Activated naive CD4-positive, alpha-beta T cell treated with Interleukin-2 at 50 U/mL for 16 hours (primary cell): Measurements from ENCODE around the gene KSR1.
"Not testable (repeated sequence)": the region's sequence is repeated elsewhere in the genome, so short reads cannot be mapped to it uniquely, and the experiment has no call there.

ENCODE experiments used
- DNase-seq: peaks from one replicate; pipeline ENCODE4 v3.0.0-alpha.2; 2020

Gene KSR1

GRCh38 chr17:27427166-27427862 is 28.9 kb upstream of the KSR1 start:
- DNase-seq, result not testable (repeated sequence)

- DNase-seq, result no peak
Observed at GRCh38 chr17:27428781-27429505, 27.3 kb upstream of the KSR1 start.

GRCh38 chr17:27429666-27430382 is 26.4 kb upstream of the KSR1 start:
- no peak for DNase-seq

- DNase-seq, result no peak
Observed at GRCh38 chr17:27430383-27430840, 25.8 kb upstream of the KSR1 start.

GRCh38 chr17:27430882-27431491 is 25.3 kb upstream of the KSR1 start:
- peak; percentile 8 for DNase-seq

GRCh38 chr17:27433521-27433920 is 22.7 kb upstream of the KSR1 start:
- no peak for DNase-seq

GRCh38 chr17:27435431-27436070 is 20.7 kb upstream of the KSR1 start:
- not testable (repeated sequence) for DNase-seq

- DNase-seq, result no peak
Observed at GRCh38 chr17:27438348-27438998, 17.8 kb upstream of the KSR1 start.

GRCh38 chr17:27439342-27439741 is 16.9 kb upstream of the KSR1 start:
- no peak for DNase-seq

GRCh38 chr17:27442702-27443101 is 13.5 kb upstream of the KSR1 start:
- DNase-seq, result no peak

- DNase-seq, result no peak
Observed at GRCh38 chr17:27443491-27443890, 12.8 kb upstream of the KSR1 start.

- no peak for DNase-seq
Observed at GRCh38 chr17:27445971-27446370, 10.3 kb upstream of the KSR1 start.

- no peak for DNase-seq
Observed at GRCh38 chr17:27446569-27447301, 9.5 kb upstream of the KSR1 start.

- DNase-seq, result not testable (repeated sequence)
Observed at GRCh38 chr17:27448534-27448933, 7.7 kb upstream of the KSR1 start.

- no peak for DNase-seq
Observed at GRCh38 chr17:27449541-27449940, 6.7 kb upstream of the KSR1 start.

GRCh38 chr17:27449988-27450387 is 6.3 kb upstream of the KSR1 start:
- no peak for DNase-seq

GRCh38 chr17:27450416-27450815 is 5.8 kb upstream of the KSR1 start:
- no peak for DNase-seq

- no peak for DNase-seq
Observed at GRCh38 chr17:27451906-27452305, 4.3 kb upstream of the KSR1 start.

GRCh38 chr17:27452828-27453227 is 3.4 kb upstream of the KSR1 start:
- DNase-seq, result no peak

- no peak for DNase-seq
Observed at GRCh38 chr17:27453471-27453870, 2.8 kb upstream of the KSR1 start.

GRCh38 chr17:27454089-27454488 is 2.2 kb upstream of the KSR1 start:
- no peak for DNase-seq
